TTC549 (cell line): Measurements from ENCODE around the gene RHOG.
"Not testable (repeated sequence)": the region's sequence is repeated elsewhere in the genome, so short reads cannot be mapped to it uniquely, and the experiment has no call there.

Experiments
- FAIRE-seq: peaks from 2 replicates; lab custom pipeline; 2012; peaks lifted over from hg19 to GRCh38; lab: Jason Lieb, UNC

The RHOG gene

GRCh38 chr11:3840870-3841425 lies at the start of gene RHOG:
Gene RHOG (minus strand): TSS chr11:3840959. CDS start chr11:3828138, 12,821 bp downstream.
- no peak for FAIRE-seq

GRCh38 chr11:3890014-3890413 lies 49.3 kb upstream of the RHOG start:
- FAIRE-seq: no peak

DNA sequence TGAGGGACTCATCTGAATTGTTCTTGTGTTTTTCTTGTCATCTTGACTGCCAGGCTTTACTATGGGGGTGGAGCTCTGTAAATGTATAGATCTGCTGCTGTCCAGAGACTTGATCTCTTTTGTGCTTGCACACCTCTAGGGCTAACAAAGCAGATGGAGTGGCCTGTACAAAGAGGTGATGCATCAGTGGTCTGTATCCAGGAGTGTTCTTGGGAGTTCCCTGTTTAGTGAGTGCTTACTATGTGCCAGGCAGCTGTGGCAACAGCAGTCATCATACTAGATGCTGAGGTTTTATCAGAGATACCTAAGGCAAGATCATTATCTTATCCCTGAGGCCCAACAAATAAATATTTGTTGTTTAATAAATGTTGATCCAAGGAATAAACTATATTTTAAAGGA lies 48.1 kb upstream of the RHOG start:
- FAIRE-seq: no peak

- no peak for FAIRE-seq
Observed at GRCh38 chr11:3886985-3887384, 46.2 kb upstream of the RHOG start.

DNA sequence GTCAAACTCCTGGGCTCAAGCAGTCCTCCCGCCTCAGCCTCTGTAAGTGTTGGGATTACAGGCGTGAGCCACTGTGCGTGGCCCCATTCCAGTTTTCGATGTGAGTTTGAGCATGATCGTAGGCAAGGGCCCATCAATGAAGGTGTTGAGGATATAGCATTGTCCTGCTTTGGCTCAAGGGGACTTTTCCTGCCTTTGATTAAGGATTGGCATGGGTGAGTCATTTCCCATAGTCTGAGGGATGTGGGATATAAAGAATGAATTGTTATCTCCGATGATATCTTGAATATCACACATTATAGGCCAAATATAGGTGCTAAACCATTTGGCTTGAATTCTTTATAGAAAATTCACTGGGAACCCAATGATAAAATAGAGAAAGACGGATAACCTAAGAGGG lies 45.1 kb upstream of the RHOG start:
- no peak for FAIRE-seq

GRCh38 chr11:3882655-3883054 lies 41.9 kb upstream of the RHOG start:
- FAIRE-seq: no peak

GRCh38 chr11:3880724-3881123 lies 40.0 kb upstream of the RHOG start:
- FAIRE-seq: no peak

GRCh38 chr11:3879967-3880542 lies 39.3 kb upstream of the RHOG start:
- no peak for FAIRE-seq

- no peak for FAIRE-seq
Observed at GRCh38 chr11:3879216-3879966, 38.6 kb upstream of the RHOG start.

DNA sequence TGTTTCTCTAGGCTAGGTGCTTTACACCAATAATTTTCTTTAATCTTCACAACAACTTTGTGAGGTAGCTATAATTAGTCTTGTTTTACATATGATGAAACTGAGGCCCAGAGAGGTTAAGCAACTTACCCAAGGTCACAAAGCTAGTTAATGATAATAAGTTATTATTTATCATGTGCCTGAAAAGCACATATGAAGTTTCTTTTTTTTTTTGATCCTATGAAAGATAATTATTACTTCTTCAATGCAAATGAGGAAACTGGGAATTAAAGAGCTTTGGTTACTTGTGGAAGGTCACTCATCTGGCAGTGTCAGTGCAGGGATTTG lies 37.5 kb upstream of the RHOG start:
- FAIRE-seq: no peak

GRCh38 chr11:3877364-3878257 lies 36.9 kb upstream of the RHOG start:
- no peak for FAIRE-seq

DNA sequence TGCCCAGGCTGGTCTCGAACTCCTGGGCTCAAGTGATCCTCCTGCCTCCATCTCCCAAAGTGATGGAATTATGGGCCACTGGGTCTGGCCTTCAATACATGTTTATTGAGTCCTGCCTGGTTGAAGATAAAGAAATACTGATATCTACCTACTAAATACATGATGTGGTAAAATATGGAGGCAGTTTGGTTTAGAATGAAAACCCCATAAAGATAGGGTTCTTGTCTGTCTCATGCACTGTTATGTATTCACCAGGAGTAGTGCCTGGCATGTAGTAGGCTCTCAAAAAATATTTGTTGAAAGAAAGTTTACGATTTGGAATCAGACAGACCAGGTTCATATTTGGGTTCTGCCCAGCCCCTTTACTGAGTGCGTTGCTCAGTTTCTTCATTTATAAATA lies 35.9 kb upstream of the RHOG start:
- FAIRE-seq: no peak

DNA sequence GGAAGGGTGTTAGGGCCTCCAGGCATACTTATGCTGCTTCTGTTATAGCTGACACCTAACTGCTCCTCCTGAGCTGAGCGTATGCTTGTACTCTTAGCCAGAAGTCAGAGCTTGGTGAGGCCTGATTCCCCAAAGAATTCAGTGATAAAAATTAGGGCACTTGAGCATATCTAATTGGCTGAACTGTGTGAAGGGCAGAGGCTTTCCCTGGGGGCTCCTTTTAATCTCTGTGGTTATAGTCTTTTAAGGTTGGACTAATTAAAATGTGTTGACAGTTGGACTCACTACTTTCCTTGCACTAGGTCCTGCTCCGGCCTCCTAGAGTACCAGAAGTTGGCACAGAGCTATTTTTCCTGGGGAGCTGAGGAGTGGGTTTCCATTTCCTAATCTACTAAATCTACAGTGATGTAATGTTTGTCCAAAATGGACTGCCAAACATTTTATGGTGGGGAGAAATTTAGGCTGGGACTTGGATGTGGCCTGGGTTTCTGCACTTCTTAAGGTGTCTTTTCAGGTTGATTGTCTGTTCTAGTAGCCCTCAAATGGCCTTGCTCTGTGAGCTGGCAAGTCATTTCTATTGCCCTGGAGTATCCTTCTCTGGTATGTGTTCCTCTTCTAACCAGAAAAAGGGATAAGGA lies 33.1 kb upstream of the RHOG start:
- no peak for FAIRE-seq

DNA sequence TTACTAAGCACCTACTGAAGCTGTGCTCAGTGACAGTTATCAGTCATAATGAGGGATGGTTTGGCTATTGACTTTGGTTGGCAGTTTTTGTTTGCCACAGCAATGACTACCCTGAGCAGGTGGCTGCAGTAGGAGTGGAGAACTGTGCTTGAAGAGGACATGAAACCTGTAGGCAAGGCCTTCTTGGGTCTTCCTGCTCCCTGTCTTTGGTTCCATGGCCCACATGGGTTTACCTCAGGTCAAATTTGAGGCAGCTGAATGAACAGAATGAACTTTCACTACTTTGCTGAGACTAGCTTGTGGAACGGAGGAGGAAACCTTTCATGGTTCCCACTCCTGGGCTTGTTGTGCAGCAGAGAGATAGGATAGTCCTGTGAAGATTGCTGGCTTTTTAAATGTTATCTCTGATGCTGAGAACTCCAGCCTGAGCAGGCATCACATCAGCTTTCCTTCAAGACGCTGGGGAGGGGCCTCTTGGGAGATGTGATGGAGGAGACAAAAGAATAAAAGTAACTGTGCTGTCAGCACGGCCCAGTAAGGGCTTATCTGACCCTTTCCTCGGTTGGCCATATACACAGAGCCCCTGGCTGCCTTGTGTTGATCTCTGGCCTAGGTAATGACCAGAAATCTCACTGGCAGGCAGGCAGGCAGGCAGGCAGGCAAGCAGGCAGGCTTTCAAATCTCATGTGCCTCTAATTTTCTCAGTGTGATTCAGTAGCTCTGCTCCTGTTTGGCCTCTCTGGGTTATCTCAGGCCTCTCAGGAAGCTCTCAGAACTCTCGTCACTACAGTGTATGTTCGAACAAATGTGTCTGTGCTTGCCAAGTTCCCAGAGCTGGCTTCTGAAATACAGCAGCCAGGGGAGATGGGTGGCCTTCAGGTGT lies 26.7 kb upstream of the RHOG start:
- no peak for FAIRE-seq

DNA sequence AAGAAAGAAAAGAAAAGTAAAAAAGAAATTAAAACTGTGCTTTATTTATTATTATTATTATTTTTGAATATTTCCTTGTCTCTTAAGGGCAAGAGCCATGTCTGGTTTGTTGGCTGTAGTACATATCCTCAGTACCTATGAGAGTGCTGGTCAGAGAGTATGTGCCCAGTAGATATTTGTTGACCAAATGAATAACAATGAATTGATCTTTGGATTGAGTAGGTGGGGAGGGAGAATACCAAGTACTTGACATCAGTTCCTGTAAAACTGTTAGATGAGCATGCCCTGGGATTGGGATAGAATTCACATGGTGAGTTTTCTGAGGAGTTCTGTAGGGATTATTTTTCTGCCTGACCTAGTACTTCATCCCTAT lies 26.1 kb upstream of the RHOG start:
- FAIRE-seq: no peak

- no peak for FAIRE-seq
Observed at GRCh38 chr11:3866206-3866605, 25.4 kb upstream of the RHOG start.

DNA sequence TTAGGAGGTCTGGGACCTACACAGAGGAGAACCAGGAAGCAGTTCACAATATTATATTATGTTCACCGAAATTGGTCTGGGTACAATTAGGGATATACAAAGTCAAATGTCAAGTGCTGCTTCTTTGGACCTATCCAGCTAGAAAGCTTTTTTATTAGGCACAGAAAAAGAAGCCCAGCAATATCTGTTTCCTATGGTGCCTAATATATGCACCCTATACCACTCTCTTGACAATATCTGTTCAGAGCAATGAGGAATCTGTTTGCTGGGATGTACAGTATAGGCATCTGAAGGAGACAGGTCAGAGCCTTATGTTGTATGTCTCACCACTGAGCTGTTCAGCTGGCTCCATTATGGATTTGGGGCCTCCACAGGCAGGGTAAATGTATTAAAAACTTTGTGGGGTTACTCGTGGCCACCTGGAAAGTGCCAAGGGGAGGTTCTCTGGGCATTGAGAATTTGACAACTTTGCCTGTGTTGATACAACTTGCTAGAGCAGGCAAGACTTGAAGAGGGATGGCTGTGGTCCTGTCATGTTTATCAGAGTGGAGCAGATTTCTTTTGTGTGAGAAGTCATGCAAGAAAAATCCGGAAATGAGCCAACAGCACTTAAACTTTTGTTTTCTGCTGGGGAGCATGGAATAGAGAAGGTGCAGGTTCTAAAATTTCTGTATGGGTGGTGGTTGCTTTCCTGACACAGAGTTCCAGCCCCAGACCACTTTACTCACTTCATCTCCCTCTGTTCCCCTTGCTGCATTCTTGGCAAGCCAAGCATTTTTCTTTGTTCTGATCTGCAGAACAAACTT lies 24.8 kb upstream of the RHOG start:
- FAIRE-seq: no peak

DNA sequence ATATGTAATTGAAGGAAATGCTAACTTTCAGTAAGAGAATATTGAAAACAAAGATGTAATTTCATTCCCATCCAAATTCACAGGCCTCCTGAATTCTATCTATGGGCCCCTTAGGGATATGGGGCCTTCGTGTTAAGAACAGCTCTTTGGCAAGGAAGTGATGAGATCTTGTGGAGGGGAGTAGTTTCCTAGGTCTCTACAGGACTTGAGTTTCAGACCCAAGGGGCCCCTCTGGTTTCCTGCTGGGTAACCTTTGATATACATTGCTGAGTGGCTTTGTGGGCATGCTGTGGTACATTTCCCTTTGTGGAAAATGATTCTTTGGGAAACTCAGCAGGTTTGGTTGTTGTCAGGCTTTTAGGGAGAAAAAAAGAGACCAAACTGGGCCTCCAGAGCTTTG lies 20.9 kb upstream of the RHOG start:
- FAIRE-seq: no peak

- not testable (repeated sequence) for FAIRE-seq
Observed at GRCh38 chr11:3860898-3861393, 20.2 kb upstream of the RHOG start.

GRCh38 chr11:3860375-3860774 lies 19.6 kb upstream of the RHOG start:
- no peak for FAIRE-seq
